ENCODE measurements around the gene TERT. TPM values are rescaled to one million over a fixed set of nuclear protein-coding genes. Genes with fewer than 3 reads are reported as not detected.

The TERT gene
- total RNA-seq, 1 donor from 2014 or later: 165 TPM

- no peak for DNase-seq (ENCODE audit: low read depth)
These were observed 29.8 kb downstream of the TERT start for GRCh38 chr5:1265026-1265425.

GRCh38 chr5:1264211-1264610 is 30.7 kb downstream of the TERT start:
- no peak for DNase-seq (ENCODE audit: low read depth)

- DNase-seq (ENCODE audit: low read depth): peak; percentile 28
These were observed 32.5 kb downstream of the TERT start for GRCh38 chr5:1262381-1262780.

- no peak for DNase-seq (ENCODE audit: low read depth)
These were observed 33.2 kb downstream of the TERT start for GRCh38 chr5:1261643-1262042.

- no peak for DNase-seq (ENCODE audit: low read depth)
These were observed 34.9 kb downstream of the TERT start for GRCh38 chr5:1259806-1260480.

- no peak for DNase-seq (ENCODE audit: low read depth)
These were observed 37.0 kb downstream of the TERT start for GRCh38 chr5:1257841-1258240.

GRCh38 chr5:1257363-1257762 is 37.5 kb downstream of the TERT start:
- DNase-seq (ENCODE audit: low read depth): no peak

- DNase-seq (ENCODE audit: low read depth): no peak
These were observed 38.1 kb downstream of the TERT start for GRCh38 chr5:1256776-1257175.

- DNase-seq (ENCODE audit: low read depth): no peak
These were observed 39.7 kb downstream of the TERT start for GRCh38 chr5:1255081-1255561.

- DNase-seq (ENCODE audit: low read depth): no peak
These were observed 40.7 kb downstream of the TERT start for GRCh38 chr5:1254196-1254595.

GRCh38 chr5:1253456-1254105 is 41.3 kb downstream of the TERT start:
- peak; percentile 9 for DNase-seq (ENCODE audit: low read depth)

GRCh38 chr5:1252681-1253080 is 42.2 kb downstream of the TERT start:
- no peak for DNase-seq (ENCODE audit: low read depth)

GRCh38 chr5:1251678-1252580 is 42.9 kb downstream of the TERT start:
- DNase-seq (ENCODE audit: low read depth): no peak

GRCh38 chr5:1249366-1250280 is 45.2 kb downstream of the TERT start:
- DNase-seq (ENCODE audit: low read depth): no peak

GRCh38 chr5:1247811-1248210 is 47.1 kb downstream of the TERT start:
- DNase-seq (ENCODE audit: low read depth): no peak

- peak; percentile 71 for DNase-seq (ENCODE audit: low read depth)
These were observed 48.0 kb downstream of the TERT start for GRCh38 chr5:1246711-1247431.

GRCh38 chr5:1245905-1246576 is 48.8 kb downstream of the TERT start:
- no peak for DNase-seq (ENCODE audit: low read depth)

- DNase-seq (ENCODE audit: low read depth): peak; percentile 3
These were observed 49.9 kb downstream of the TERT start for GRCh38 chr5:1244976-1245375.

- no peak for DNase-seq (ENCODE audit: low read depth)
These were observed 50.6 kb downstream of the TERT start for GRCh38 chr5:1244255-1244654.

Measured in myocyte (in vitro differentiated cells).